CD4-positive, alpha-beta T cell (primary cell): ENCODE measurements around the gene ZNF516. TPM values are rescaled to one million over a fixed set of nuclear protein-coding genes. Genes with fewer than 3 reads are reported as not detected.

ENCODE experiments used
- ATAC-seq: fragments of 200-7000 bp; cut with Tn5 transposase; one replicate; pipeline ENCODE4 v1.10.0; 2022; ENCODE audit warnings: mild to moderate bottlenecking; ENCODE audit not compliant: poor library complexity
- CTCF ChIA-PET: fragments of 350-600 bp; sonication (Branson Sonifier 250); formaldehyde crosslinking; loops from one replicate; lab custom pipeline; 2021; ENCODE audit warnings: antibody characterized with exemption, inconsistent platforms; lab: Charles Lee
- POLR2A ChIA-PET: fragments of 350-600 bp; sonication (Branson Sonifier 250); formaldehyde crosslinking; loops from one replicate; lab custom pipeline; 2021; ENCODE audit warnings: antibody characterized with exemption, inconsistent platforms; lab: Charles Lee
- DNase-seq, 14 experiments: peaks; one replicate each; pipeline ENCODE4 v3.0.0-alpha.2; 2013 to 2020; ENCODE audit warnings: mixed read lengths in 2 of 14
- H3K27ac ChIP-seq, 2 donors: one replicate each; pipeline versions ENCODE4 v1.5.1 to v1.7.0; 2013; ENCODE audit warnings: low read length in 2 of 2, low read depth in 1 of 2, mild to moderate bottlenecking in 1 of 2
- H3K27me3 ChIP-seq, 2 experiments: 1 replicate in 1 of 2; 2 replicates in 1 of 2; pipeline versions ENCODE4 v1.6.1 to v1.7.0; 2013; ENCODE audit warnings: low read length in 2 of 2, control low read depth in 1 of 2, mild to moderate bottlenecking in 1 of 2, moderate library complexity in 1 of 2; ENCODE audit not compliant: insufficient read depth in 2 of 2, control insufficient read depth in 1 of 2
- H3K36me3 ChIP-seq: one replicate; pipeline ENCODE4 v1.6.1; 2013; ENCODE audit warnings: low read length, control low read depth; ENCODE audit not compliant: insufficient read depth
- H3K4me1 ChIP-seq: one replicate; pipeline ENCODE4 v1.6.1; 2013; ENCODE audit warnings: low read length, control low read depth; ENCODE audit not compliant: insufficient read depth
- H3K4me3 ChIP-seq: one replicate; pipeline ENCODE4 v1.5.1; 2013; ENCODE audit warnings: mild to moderate bottlenecking, low read length, moderate library complexity
- H3K9me3 ChIP-seq, 2 experiments: 1 replicate in 1 of 2; 2 replicates in 1 of 2; pipeline versions ENCODE4 v1.6.1 to v1.7.0; 2013; ENCODE audit warnings: low read length in 2 of 2, mild to moderate bottlenecking in 2 of 2, control low read depth in 1 of 2, moderate library complexity in 1 of 2; ENCODE audit not compliant: control insufficient read depth in 1 of 2, insufficient read depth in 1 of 2
- H3K27ac Mint-ChIP-seq: one replicate; pipeline ENCODE4 v1.8.0; 2020; ENCODE audit warnings: mixed read lengths
- H3K27me3 Mint-ChIP-seq: one replicate; pipeline ENCODE4 v1.8.0; 2021; ENCODE audit warnings: mixed read lengths
- H3K36me3 Mint-ChIP-seq: one replicate; pipeline ENCODE4 v1.8.0; 2021; ENCODE audit warnings: low read depth, mixed read lengths
- H3K4me1 Mint-ChIP-seq: one replicate; pipeline ENCODE4 v1.8.0; 2021; ENCODE audit warnings: low read depth, mixed read lengths
- H3K4me3 Mint-ChIP-seq: one replicate; pipeline ENCODE4 v1.8.0; 2020; ENCODE audit warnings: mild to moderate bottlenecking, mixed read lengths
- H3K9me3 Mint-ChIP-seq: one replicate; pipeline ENCODE4 v1.8.0; 2020; ENCODE audit warnings: mixed read lengths
- intact Hi-C, 2 experiments: fragments of 100-400 bp; cut with DNase I in 1 of 2; cut with micrococcal nuclease in 1 of 2; formaldehyde crosslinking; loops; one replicate each; pipeline versions ENCODE4 v1.15.1 to v1.9.0; 2023 to 2025; cut with DNase I, micrococcal nuclease
- total RNA-seq, 174 experiments: library from RNA in 2 of 174; stranded (reverse) in 2 of 174; gene quantifications; one replicate each; pipeline ENCODE4 v1.2.3 and lab custom pipeline; 2021 to 2026
- TF ChIP-seq, protein P1 (sequence below): fragments of 200-600 bp; IDR thresholded peaks from one replicate; pipeline ENCODE4 v1.8.0; 2022; ENCODE audit warnings: antibody characterized with exemption, mild to moderate bottlenecking

Gene ZNF516
- total RNA-seq, 2 experiments from 2014 or later = 22.4 to 29.3 TPM

- no peak overlapping the region for H3K27ac Mint-ChIP-seq
- H3K27me3 Mint-ChIP-seq = no peaks in the 10 kb centered on the region
- DNase-seq = no peak
- no peaks in the 10 kb centered on the region for H3K9me3 Mint-ChIP-seq
- peaks cover 2% of the 10 kb centered on the region for H3K36me3 ChIP-seq
- ChIA-PET CTCF (no interaction called here), POLR2A (no interaction called here)
- no peak for ATAC-seq
- intact Hi-C loops = no loop called here
- H3K27me3 ChIP-seq = no peaks in the 10 kb centered on the region
- H3K4me1 ChIP-seq = peaks cover 3% of the 10 kb centered on the region
- TF ChIP-seq, protein P1, sequence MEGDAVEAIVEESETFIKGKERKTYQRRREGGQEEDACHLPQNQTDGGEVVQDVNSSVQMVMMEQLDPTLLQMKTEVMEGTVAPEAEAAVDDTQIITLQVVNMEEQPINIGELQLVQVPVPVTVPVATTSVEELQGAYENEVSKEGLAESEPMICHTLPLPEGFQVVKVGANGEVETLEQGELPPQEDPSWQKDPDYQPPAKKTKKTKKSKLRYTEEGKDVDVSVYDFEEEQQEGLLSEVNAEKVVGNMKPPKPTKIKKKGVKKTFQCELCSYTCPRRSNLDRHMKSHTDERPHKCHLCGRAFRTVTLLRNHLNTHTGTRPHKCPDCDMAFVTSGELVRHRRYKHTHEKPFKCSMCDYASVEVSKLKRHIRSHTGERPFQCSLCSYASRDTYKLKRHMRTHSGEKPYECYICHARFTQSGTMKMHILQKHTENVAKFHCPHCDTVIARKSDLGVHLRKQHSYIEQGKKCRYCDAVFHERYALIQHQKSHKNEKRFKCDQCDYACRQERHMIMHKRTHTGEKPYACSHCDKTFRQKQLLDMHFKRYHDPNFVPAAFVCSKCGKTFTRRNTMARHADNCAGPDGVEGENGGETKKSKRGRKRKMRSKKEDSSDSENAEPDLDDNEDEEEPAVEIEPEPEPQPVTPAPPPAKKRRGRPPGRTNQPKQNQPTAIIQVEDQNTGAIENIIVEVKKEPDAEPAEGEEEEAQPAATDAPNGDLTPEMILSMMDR = no peak
- H3K36me3 Mint-ChIP-seq = peaks cover 7% of the 10 kb centered on the region
- H3K9me3 ChIP-seq = peaks cover 0 to 3% of the 10 kb centered on the region in 2 experiments
- H3K27ac ChIP-seq = no peak overlapping the region
- peaks cover 18% of the 10 kb centered on the region for H3K4me1 Mint-ChIP-seq
- no peak overlapping the region for H3K4me3 ChIP-seq
- H3K4me3 Mint-ChIP-seq = no peak overlapping the region
Measured at GRCh38 chr18:76461148-76461547, 33.9 kb downstream of the ZNF516 start.

GRCh38 chr18:76460482-76460881 is 34.6 kb downstream of the ZNF516 start:
- no peak for DNase-seq
- H3K27me3 Mint-ChIP-seq = no peaks in the 10 kb centered on the region
- H3K9me3 Mint-ChIP-seq = no peaks in the 10 kb centered on the region
- peaks cover 7% of the 10 kb centered on the region for H3K36me3 Mint-ChIP-seq
- H3K27ac Mint-ChIP-seq = no peak overlapping the region
- H3K9me3 ChIP-seq = peaks cover 0 to 3% of the 10 kb centered on the region in 2 experiments
- H3K27me3 ChIP-seq = no peaks in the 10 kb centered on the region
- ATAC-seq = no peak
- peaks cover 2% of the 10 kb centered on the region for H3K36me3 ChIP-seq
- POLR2A ChIA-PET = no interaction called here
- H3K4me3 Mint-ChIP-seq = no peak overlapping the region
- H3K27ac ChIP-seq = no peak overlapping the region
- intact Hi-C loops = no loop called here
- CTCF ChIA-PET = no interaction called here
- no peak overlapping the region for H3K4me3 ChIP-seq
- H3K4me1 Mint-ChIP-seq = peaks cover 20% of the 10 kb centered on the region
- H3K4me1 ChIP-seq = peaks cover 4% of the 10 kb centered on the region
- TF ChIP-seq, protein P1 = no peak

DNA sequence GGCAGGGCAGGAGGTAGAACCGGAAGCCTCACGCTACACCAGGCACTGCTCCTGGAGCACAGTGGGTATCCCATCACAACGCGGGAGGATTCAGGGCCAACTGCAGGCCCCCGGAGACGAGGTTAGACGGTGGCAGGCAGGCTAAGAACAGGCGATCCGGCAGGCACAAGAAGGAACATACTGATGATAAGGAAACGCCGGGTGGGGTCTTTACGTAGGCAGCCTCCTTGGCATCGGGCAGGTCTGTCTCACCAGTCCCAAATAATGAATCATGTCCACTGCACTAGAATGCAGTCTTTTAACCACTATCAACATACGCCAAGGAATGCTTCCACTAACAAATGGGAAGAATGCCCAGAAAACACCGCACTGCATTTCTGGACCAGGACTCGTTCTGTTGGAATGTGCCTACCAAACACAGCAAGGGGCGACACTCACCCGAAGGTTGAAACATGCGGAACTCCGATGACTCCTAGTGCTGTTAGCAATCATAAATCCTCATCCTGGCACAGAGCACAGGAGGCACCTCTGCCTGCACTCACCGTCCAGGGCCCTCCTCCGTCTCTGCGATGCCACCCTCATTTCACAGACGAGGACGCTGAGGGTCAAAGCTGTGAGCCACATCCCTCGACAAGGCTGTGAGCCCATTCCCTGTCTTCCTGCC is 35.2 kb downstream of the ZNF516 start:
- H3K4me1 Mint-ChIP-seq = peaks cover 26% of the 10 kb centered on the region
- Histone ChIP-seq H3K4me1 (peaks cover 4% of the 10 kb centered on the region), H3K9me3 (peaks cover 0 to 1% of the 10 kb centered on the region in 2 experiments), H3K27ac (no peak overlapping the region), H3K27me3 (no peaks in the 10 kb centered on the region), H3K36me3 (peaks cover 2% of the 10 kb centered on the region), H3K4me3 (no peak overlapping the region)
- TF ChIP-seq, protein P1 = no peak
- no peak overlapping the region for H3K4me3 Mint-ChIP-seq
- H3K9me3 Mint-ChIP-seq = no peaks in the 10 kb centered on the region
- ATAC-seq (no peak), DNase-seq (no peak)
- H3K27ac Mint-ChIP-seq = no peak overlapping the region
- CTCF ChIA-PET = no interaction called here
- H3K27me3 Mint-ChIP-seq = no peaks in the 10 kb centered on the region
- H3K36me3 Mint-ChIP-seq = peaks cover 7% of the 10 kb centered on the region
- POLR2A ChIA-PET = no interaction called here
- intact Hi-C loops = no loop called here
